DND-41 (cell line): ENCODE results near the gene TMEM185A.
"Not testable (repeated sequence)": the region's sequence is repeated elsewhere in the genome, so short reads cannot be mapped to it uniquely, and the experiment has no call there.

Source experiments
- EZH2 ChIP-seq: IDR thresholded peaks from 3 replicates; pipeline ENCODE4 v1.6.1; 2012; ENCODE audit warnings: borderline replicate concordance, low read depth, mild to moderate bottlenecking, moderate library complexity, low read length, inconsistent platforms; ENCODE audit not compliant: severe bottlenecking
- TF ChIP-seq, protein P1 (sequence below): IDR thresholded peaks from 2 replicates; pipeline ENCODE4 v1.5.1; 2012; ENCODE audit warnings: borderline replicate concordance, low read length, moderate library complexity, mild to moderate bottlenecking; ENCODE audit not compliant: poor library complexity, severe bottlenecking; ENCODE audit errors: extremely low read depth

DNA sequence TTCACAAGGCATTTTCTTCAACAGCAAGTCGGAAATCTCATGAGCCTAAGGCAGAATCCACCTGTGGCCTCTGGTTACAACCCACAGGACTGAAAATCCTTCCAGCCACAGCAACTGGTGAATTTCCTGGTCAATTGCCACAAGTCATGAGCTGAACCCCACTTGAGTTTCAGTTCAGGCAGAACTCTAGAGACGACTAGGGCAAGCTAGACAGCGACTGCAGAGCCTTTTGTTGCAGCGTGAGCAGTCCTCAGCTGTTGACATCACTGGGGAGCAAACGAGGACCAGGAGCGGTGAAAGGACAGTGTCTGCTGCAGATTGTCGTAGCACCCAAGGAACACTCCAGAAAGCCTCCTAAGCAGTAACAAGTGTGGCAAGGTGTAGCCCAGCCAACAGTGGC is 35.6 kb downstream of the TMEM185A start:
- TF ChIP-seq, protein P1, sequence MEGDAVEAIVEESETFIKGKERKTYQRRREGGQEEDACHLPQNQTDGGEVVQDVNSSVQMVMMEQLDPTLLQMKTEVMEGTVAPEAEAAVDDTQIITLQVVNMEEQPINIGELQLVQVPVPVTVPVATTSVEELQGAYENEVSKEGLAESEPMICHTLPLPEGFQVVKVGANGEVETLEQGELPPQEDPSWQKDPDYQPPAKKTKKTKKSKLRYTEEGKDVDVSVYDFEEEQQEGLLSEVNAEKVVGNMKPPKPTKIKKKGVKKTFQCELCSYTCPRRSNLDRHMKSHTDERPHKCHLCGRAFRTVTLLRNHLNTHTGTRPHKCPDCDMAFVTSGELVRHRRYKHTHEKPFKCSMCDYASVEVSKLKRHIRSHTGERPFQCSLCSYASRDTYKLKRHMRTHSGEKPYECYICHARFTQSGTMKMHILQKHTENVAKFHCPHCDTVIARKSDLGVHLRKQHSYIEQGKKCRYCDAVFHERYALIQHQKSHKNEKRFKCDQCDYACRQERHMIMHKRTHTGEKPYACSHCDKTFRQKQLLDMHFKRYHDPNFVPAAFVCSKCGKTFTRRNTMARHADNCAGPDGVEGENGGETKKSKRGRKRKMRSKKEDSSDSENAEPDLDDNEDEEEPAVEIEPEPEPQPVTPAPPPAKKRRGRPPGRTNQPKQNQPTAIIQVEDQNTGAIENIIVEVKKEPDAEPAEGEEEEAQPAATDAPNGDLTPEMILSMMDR, result not testable (repeated sequence)
- TF ChIP-seq EZH2, result not testable (repeated sequence)
